ENCODE results near the gene MAP3K1.
"Not testable (repeated sequence)": the region's sequence is repeated elsewhere in the genome, so short reads cannot be mapped to it uniquely, and the experiment has no call there.

MAP3K1 gene

DNA sequence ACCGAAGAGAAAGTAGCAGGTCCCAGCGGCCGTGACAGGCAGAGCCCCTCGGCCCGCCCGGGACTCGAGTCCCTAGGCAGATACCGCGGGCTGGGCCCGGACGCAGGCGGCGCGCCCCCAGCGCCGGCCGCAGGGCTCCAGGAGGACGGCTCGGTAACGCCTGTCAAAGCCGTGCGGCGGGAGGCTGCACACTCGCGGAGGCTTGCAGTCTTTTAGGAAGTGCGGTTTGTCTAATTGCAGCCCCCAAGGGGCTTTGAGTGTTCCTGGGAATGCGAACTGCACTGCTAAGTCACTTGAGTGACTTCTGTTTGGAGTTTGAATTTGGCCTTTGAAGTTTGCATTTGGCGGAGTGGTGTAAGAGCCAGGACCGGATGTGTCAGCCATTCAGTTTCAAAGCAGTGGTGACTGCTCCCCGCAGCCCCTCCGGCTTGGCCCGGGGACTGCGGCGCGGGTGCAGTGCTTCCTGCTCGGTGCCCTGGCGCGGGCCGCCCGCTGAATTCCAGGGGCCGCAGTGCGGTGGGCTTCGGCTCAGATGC, 1.3 kb downstream of the MAP3K1 start:
- peak; percentile 54 for DNase-seq (ENCODE audit: low spot score)

- DNase-seq (ENCODE audit: low spot score): peak; percentile 42
These were observed 2.1 kb downstream of the MAP3K1 start for GRCh38 chr5:56817263-56818014.

- peak; percentile 34 for DNase-seq (ENCODE audit: low spot score)
These were observed 3.2 kb downstream of the MAP3K1 start for GRCh38 chr5:56818450-56819037.

DNA sequence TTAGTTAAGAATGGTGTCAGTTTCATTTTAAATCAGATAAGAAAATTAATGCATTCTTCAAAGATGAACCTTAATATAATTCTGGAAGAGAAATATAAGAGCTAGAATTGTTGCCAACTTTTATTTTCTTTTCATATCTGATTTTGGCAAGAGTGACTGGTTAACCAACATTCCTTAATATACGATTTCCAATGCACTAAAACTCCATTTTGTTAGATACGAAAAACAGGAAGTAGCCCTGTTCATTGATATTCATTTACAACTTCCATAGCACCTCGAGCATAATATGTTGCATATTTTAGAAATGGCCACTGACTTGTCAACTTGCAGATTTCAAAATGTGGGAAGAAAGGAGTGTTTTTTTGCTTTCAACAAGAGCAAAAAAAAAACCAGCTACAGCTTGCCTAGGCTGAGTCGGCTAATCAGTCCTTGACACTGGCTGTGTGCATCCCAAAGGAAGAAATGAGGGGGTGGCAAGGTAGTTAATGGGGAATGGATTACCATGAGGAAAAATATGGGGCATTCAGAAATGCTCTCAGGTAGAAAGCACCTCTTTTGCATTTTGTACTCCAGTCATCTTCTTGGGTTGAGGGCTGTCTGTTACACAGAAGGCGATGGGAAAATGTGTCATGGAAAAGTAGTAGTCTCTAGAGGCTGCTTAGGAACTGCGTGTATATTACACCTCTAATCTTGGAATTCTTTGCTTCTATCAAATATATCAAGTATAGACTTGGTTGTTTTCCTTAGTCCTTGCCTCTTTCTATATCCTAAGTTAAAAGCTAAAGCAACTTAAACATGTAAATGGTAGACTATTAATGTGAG, 3.9 kb downstream of the MAP3K1 start:
- no peak for DNase-seq (ENCODE audit: low spot score)

DNA sequence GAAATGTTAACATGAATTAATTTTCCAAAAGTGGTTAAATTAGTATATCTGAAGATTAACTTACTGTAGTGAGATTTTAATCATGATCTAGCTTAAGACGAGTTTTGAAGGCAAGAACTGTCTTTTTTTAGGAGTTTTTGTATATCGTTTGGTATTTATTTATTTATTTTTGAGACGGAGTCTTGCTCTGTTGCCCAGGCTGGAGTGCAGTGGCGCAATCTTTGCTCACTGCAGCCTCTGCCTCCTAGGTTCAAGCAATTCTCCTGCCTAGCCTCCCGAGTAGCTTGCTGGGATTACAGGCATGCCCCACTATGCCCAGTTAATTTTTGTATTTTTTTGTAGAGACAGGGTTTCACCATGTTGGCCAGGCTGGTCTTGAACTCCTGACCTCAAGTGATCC, 6.5 kb downstream of the MAP3K1 start:
- DNase-seq (ENCODE audit: low spot score): not testable (repeated sequence)

GRCh38 chr5:56822981-56823380, 7.6 kb downstream of the MAP3K1 start:
- DNase-seq (ENCODE audit: low spot score): no peak

GRCh38 chr5:56824019-56824418, 8.7 kb downstream of the MAP3K1 start:
- no peak for DNase-seq (ENCODE audit: low spot score)

GRCh38 chr5:56825222-56825824, 10.0 kb downstream of the MAP3K1 start:
- DNase-seq (ENCODE audit: low spot score): no peak

DNA sequence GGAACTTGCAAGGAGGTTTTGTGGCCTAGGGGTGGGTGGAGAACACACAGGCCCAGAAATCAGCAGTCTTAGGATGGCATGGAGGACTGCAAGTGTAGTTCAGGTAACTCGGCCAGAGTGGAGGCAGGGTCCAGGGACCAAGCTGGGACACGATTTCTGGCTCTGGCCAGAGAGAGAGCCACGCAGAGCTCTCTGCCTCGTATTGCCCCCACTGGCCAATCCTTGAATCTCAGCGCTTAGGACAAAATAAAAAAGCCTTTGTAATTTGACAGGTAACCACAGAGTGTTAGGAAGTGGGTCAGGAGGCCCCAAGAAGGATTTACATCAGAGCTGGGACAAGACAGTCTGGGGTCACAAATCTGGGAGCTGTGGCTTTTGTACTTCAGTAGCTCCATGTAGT, 11.7 kb downstream of the MAP3K1 start:
- DNase-seq (ENCODE audit: low spot score): no peak

- no peak for DNase-seq (ENCODE audit: low spot score)
These were observed 12.6 kb downstream of the MAP3K1 start for GRCh38 chr5:56827924-56828323.

DNA sequence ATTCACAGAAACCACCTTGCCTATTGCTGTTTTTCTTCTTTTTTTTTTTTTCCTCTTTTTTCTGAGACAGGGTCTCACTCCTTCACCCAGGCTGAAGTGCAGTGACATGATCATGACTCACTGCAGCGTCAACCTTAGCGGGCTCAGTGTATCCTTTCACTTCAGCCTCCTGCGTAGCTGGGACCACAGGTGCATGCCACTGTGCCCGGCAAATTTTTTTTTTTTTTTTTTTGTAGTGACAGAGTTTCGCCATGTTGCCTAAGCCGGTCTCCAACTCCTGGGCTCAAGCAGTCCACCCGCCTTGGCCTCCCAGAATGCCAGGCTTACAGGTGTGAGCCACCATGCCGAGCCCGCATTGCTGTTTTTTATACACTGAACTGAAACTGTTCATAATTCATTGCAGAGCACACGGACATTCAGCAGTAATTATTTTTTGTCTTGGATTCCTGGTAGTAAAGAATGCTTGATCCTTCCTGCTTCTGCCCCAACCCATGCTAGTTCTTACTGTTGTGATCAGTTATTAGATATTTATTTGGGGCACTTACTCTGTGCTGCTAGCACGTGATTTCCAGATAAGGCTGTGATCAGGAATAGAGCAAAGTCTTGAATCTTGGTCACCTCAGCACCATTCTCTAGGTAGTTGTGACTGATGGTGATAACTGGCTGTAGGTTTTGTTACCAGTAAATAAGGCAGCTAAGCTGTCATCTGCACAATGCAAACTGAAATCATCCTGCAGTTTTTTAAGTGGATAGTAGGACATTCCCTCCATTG, 14.0 kb downstream of the MAP3K1 start:
- DNase-seq (ENCODE audit: low spot score): no peak

DNA sequence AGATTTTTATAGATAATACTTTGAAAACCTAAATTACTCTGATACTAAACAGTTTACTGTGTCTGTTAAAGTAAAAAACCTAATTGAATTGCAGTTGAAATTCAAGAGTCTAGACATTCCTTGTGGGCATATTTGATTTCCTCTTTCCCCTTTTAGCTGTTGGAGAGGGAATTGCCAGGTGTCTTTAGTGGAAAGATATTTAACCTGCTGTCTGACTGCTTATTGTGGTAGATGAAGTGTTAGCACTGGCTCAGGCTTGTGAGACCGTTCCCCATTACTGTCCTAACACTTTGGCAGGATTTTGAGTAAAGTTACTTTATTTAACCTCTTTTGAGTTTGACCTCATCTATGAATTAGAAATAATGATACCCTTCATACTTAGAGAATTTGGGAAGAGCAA, 16.4 kb downstream of the MAP3K1 start:
- DNase-seq (ENCODE audit: low spot score): no peak

DNA sequence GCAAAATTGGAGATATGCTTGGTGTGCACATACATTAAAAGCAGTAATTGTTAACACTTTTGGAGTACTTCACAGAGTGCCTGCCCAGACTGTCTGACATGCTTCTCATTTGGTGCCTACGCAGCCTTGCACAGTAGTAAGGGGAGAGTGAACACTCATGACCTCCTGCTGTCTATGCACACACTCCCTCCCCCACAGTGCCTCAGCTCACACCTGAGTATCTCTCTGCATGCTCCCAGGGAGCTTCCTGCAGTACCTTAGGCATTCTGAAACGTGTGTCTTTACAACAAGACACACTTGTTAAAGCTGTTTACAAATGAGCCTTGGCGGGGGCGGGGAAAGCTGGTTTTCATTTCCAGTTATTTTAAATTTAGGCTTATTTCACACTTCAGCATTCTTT, 18.0 kb downstream of the MAP3K1 start:
- no peak for DNase-seq (ENCODE audit: low spot score)

GRCh38 chr5:56837381-56837780, 22.0 kb downstream of the MAP3K1 start:
- DNase-seq (ENCODE audit: low spot score): no peak

DNA sequence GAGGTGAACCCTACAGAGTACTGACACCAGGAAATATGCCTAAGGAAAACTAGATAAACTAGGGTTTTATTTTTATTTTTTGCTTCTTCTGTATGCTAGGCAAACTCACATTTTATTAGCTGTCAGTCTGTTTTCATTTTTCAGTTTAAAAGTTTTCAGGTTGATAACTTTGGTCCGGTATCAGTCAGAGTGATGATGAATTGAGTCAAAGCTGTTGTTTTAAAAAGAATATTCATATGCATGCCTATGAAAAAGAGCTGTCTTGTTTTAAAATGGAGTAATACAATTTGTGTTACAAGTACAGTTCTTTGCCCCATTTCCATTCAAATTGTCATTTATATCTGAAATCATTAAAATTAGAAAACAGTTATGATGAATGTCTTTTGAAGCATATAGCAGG, 22.6 kb downstream of the MAP3K1 start:
- DNase-seq (ENCODE audit: low spot score): no peak

GRCh38 chr5:56838409-56839039, 23.2 kb downstream of the MAP3K1 start:
- peak; percentile 81 for DNase-seq (ENCODE audit: low spot score)

GRCh38 chr5:56839062-56839461, 23.7 kb downstream of the MAP3K1 start:
- DNase-seq (ENCODE audit: low spot score): peak; percentile 20

DNA sequence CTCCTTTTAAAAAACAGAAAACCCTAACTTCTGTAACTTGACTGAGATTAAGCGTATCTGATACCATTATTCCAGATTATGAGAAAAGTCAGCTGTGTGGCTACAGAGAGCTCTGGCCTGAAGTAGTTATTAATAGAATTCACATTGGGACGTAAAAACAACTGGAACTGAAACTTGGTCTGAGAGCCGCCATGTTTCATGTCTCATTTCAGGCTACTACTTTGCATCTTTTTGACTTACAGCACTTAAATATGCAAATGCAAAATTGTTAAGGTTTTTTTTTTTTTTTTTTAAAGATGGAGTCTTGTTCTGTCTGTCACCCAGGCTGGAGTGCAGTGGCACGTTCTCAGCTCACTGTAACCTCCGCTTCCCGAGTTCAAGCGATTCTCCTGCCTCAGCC, 25.2 kb downstream of the MAP3K1 start:
- DNase-seq (ENCODE audit: low spot score): no peak

GRCh38 chr5:56845277-56845676, 29.9 kb downstream of the MAP3K1 start:
- no peak for DNase-seq (ENCODE audit: low spot score)

DNA sequence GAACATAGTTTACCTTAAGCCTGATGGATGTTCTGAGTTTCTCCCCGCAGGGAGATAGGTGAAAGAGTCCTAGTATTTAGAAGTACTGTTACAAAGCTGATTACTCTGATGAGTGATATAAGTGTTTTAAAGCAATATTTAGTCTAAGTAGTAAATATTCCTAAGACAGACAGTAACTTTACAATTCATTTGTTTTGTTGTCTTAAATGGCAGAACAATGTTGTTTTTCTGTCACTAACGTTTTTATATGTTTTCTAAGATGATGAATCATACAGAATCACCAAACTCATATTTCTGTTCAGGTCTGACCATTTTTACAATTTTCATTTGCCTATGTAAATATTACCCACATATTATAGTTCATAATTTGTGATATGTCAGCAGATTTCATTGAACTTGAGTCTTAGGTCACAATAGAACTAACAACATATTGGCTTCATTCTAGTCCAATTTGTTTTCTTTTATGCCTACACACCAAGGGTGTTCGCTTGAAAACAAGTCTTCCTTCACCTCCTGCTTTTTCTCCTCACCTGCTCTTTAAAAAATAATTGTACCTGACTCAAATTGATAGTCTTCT, 30.6 kb downstream of the MAP3K1 start:
- DNase-seq (ENCODE audit: low spot score): no peak

DNA sequence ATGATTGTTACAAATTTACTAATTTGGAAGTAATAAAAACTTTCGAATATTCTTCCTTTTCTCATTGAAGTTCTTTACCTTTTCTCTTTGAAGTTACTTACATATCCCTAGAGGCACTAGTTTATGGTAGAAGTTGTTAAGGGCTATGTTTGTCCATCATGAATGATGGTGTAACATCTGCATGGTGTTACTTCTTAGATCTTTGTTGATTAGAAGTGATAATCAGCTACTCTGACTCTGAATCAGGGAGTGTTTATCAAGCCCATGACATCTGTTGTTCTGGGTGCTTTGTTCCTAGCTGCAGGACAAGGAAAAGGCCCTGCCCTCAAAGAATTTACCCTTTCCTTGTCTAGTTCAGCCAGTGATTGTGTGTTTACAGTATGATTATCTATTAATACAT, 32.9 kb downstream of the MAP3K1 start:
- no peak for DNase-seq (ENCODE audit: low spot score)

Measured in hematopoietic multipotent progenitor cell treated with erythropoietin and hydrocortisone succinate and interleukin-3 and kit ligand, for 17 days (in vitro differentiated cells).